SK-N-MC (cell line): Measurements from ENCODE around the gene CENPU.

Source experiments
- EZH2 ChIP-seq: fragments of 200-600 bp; sonication (generic); IDR thresholded peaks from one replicate; pipeline ENCODE4 v1.6.1; 2017; ENCODE audit warnings: antibody characterized with exemption
- POLR2AphosphoS5 ChIP-seq: IDR thresholded peaks from 2 replicates; pipeline ENCODE4 v1.6.1; 2012; ENCODE audit warnings: mild to moderate bottlenecking, low read depth, low read length, borderline replicate concordance

DNA sequence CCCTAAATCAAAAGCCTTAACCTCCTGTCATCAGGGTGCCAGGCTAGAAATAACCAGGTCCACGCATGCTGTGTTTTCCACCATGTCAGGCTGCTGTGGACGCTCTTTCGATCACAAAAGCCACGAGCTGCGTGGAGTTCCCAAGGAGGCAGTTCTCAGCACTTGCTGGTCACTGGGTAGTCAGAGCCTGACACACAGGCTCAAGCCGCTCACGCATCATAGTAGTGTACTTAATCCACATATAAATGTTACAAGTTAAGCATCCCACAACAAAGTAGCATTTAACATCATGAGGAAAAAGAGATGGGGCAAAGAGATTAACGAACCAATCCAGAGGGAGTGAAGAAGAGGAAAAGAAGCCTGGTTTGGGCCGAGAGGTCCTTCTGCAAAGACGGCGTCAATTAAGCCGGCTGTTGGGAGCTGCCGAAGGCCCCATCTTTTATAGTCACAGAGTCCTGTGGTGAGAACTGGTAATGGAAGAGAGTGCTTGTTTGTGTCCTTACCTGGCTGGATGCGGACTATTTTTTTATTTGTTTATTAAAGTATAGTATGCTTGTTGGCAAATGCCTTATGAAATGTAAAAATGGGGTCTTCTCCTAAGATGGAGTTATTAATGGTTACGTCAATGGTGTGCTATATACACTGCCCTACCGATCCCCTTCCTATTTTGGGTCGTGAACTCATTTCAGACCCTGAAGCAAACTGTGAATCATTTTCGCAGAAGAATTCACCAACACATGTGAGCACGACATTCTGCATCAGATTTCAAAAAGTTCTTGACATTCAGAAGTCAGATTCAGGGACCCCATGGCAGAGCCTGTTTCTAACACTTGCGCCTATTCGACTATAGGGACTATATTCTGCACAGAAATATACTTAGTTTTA lies 83.7 kb downstream of the CENPU start:
- TF ChIP-seq EZH2 (no peak), POLR2AphosphoS5 (no peak)
